Gastrocnemius medialis (tissue), 4 donors: ENCODE data around the gene DUSP14.

Experiments
- POLR2A ChIP-seq, 2 donors: fragments of 450-650 bp; IDR thresholded peaks; one replicate each; pipeline ENCODE4 v1.6.1; 2017; ENCODE audit warnings: antibody characterized with exemption in 2 of 2, mild to moderate bottlenecking in 2 of 2, moderate library complexity in 2 of 2
- TF ChIP-seq, protein P1 (sequence below), 5 experiments: fragments of 450-650 bp in 3 of 5; fragments of 200-600 bp in 2 of 5; sonication (generic) in 2 of 5; IDR thresholded peaks in 4 of 5; conservative IDR thresholded peaks in 1 of 5; 1 replicate in 4 of 5; 2 replicates in 1 of 5; pipeline ENCODE4 v1.5.1; 2016 to 2019; ENCODE audit warnings: antibody characterized with exemption in 5 of 5, mild to moderate bottlenecking in 3 of 5, moderate library complexity in 3 of 5

DNA sequence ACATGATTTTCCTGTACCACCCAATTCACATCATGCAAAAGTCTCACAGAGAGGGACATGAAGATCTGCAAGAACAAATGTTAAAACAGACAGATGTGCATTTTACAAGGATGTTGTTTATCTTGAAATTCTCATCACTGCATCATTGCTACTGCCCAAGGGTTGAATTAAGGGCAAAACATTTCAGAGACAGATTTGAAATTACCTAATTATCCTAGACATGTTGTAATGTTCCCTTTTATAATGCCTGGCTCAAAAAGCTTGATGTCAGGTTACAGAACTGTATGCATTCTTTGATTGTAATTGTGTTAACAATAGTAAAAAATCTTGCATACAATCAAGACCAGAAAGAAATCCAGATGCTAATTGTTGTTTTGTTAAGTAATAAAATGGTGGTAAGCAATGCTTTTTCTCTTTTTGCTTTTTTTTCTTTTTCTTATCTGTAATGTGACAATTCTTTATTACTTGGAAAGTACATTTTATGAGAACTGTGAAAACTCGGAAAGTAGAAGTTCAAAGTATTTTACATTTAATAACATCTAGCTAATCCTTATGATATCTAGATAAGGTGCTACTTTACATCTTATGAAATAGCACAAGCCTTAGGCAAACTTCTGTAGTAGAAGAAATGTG lies 3.6 kb upstream of the DUSP14 start:
- no peak for TF ChIP-seq POLR2A (IDR thresholded peaks at IDR 0.05)
- TF ChIP-seq, protein P1, sequence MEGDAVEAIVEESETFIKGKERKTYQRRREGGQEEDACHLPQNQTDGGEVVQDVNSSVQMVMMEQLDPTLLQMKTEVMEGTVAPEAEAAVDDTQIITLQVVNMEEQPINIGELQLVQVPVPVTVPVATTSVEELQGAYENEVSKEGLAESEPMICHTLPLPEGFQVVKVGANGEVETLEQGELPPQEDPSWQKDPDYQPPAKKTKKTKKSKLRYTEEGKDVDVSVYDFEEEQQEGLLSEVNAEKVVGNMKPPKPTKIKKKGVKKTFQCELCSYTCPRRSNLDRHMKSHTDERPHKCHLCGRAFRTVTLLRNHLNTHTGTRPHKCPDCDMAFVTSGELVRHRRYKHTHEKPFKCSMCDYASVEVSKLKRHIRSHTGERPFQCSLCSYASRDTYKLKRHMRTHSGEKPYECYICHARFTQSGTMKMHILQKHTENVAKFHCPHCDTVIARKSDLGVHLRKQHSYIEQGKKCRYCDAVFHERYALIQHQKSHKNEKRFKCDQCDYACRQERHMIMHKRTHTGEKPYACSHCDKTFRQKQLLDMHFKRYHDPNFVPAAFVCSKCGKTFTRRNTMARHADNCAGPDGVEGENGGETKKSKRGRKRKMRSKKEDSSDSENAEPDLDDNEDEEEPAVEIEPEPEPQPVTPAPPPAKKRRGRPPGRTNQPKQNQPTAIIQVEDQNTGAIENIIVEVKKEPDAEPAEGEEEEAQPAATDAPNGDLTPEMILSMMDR (IDR thresholded peaks at IDR 0.05 in 4 of 5, conservative IDR thresholded peaks at IDR 0.05 in 1 of 5) = no peak
